Lower leg skin (tissue), 4 donors: ENCODE results near the gene CSRP1. TPM values are rescaled to one million over a fixed set of nuclear protein-coding genes. Genes with fewer than 3 reads are reported as not detected.
"Not testable (repeated sequence)": the region's sequence is repeated elsewhere in the genome, so short reads cannot be mapped to it uniquely, and the experiment has no call there.

Source experiments
- DNase-seq, 2 donors: peaks; one replicate each; pipeline ENCODE4 v3.0.0-alpha.2; 2019; ENCODE audit warnings: low spot score in 2 of 2
- H3K4me3 ChIP-seq: fragments of 200-600 bp; sonication (generic); 2 replicates; pipeline ENCODE4 v1.5.1; 2017; ENCODE audit warnings: mild to moderate bottlenecking, low read depth; ENCODE audit not compliant: poor library complexity, severe bottlenecking
- CTCF ChIP-seq, 3 donors: fragments of 450-650 bp; IDR thresholded peaks; one replicate each; pipeline ENCODE4 v1.5.1; 2016; ENCODE audit warnings: antibody characterized with exemption in 3 of 3, mild to moderate bottlenecking in 3 of 3, moderate library complexity in 2 of 3
- POLR2A ChIP-seq, 2 donors: fragments of 450-650 bp; IDR thresholded peaks; one replicate each; pipeline ENCODE4 v1.6.1; 2016 to 2017; ENCODE audit warnings: antibody characterized with exemption in 2 of 2, mild to moderate bottlenecking in 1 of 2, moderate library complexity in 1 of 2
- WGBS, 2 donors: methylation state at CpG; one replicate each; pipeline ENCODE4 v1.1.5; 2018; 5-methylcytosine and 5-hydroxymethylcytosine counted together
- intact Hi-C: fragments of 100-400 bp; cut with DNase I; formaldehyde crosslinking; loops from one replicate; pipeline ENCODE4 v1.15.0; 2023; ENCODE audit warnings: low total_unique reads
- total RNA-seq, 4 donors: library from RNA; depleted of rRNA; stranded (reverse); fragments of >200 nt; gene quantifications; one replicate each; pipeline ENCODE4 v1.1.0, GENCODE V29; 2016

Gene CSRP1
- total RNA-seq, 4 donors from 2014 or later, result 310 to 627 (median 401) TPM

GRCh38 chr1:201480231-201481003, 26.5 kb downstream of the CSRP1 start:
- TF ChIP-seq CTCF (IDR thresholded peaks at IDR 0.05) (no peak), POLR2A (IDR thresholded peaks at IDR 0.05) (peak in 1 of 2 donors; percentile 48)
- DNase-seq, result peak; percentile 83 to 98
- 5 to 6% methylated on average over 35 to 36 of the region's 37 CpGs for WGBS, 2 donors
- H3K4me3 ChIP-seq, result no peak overlapping the region
- intact Hi-C loops, result no loop called here

DNA sequence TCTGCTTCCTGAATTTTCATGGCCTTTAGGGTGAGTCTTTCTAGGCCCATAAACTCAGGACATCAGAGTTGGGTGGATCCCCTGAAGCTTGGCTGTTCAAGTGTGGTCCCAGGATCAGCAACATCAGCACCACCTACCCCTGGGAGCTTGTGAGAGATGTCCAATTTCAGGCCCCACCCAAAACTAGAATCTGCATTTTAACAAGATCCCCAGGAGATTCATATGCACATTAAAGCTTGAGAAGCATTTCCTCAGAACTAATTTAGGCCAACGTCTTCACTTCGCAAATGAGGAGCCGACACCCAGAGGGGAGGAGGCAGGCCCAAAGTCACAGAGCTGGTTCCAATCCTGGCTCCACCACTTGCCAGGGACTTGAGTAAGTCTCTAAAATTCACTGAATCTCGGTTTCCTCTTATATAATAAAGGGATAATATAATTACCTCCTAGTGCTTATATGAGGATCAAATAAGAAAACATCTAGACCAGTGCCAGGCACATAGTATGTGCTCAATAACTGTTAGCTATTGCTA, 27.7 kb downstream of the CSRP1 start:
- no peak overlapping the region for H3K4me3 ChIP-seq
- intact Hi-C loops, result no loop called here
- DNase-seq, result no peak
- 25 to 30% methylated on average over 4 of the region's 4 CpGs for WGBS, 2 donors
- TF ChIP-seq POLR2A (IDR thresholded peaks at IDR 0.05) (no peak), CTCF (IDR thresholded peaks at IDR 0.05) (no peak)

DNA sequence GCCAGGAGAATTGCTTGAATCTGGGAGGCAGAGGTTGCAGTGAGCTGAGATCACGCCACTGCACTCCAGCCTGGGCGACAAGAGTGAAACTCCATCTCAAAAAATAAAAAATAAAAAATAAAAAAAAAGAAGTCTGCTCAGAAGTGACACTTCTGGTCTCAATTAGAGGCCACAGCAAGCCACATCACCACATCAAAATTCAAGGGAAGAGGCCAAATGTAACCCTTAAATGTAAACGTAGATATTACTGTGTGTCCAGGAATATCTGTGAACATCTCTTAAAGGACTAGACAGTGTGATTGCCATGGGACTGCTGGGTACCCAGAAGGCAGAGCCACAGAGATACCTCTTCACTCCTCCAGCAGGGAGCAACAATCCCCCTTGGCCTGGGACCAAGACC, 28.3 kb downstream of the CSRP1 start:
- intact Hi-C loops, DNase-seq, H3K4me3 ChIP-seq: not testable (repeated sequence)
- 62 to 66% methylated on average over 3 of the region's 3 CpGs for WGBS, 2 donors

DNA sequence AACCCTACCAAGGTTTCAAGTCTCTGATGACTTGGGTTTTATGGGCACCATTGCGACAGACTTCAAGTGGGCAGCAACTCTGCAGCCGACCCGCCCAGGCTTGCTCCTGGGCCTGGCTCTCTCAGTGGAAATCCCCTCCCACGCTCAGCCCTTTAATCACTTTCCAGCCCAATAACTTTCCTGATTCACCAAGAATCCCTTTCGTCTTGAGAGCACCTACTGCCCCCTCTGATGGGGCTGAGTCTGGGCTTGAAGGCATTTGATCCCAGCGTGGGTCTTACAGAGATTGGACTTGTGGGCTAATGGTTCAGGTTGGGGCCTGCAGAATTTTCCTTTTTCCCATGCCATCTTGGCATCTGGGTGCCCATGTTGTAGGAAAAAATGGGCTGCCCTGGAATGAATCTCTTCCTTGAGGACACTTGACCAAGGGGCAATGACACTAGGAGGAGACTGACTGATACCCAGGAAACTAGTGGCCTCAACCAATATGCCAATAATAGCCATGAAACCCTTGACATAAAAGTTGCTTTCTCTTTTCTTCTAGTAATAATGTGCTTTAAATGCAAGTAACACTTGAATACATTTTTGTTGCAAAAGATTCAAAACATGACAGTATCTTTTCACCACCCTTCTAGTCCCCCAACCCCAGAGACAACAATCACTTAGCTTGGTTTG, 30.1 kb downstream of the CSRP1 start:
- TF ChIP-seq CTCF (IDR thresholded peaks at IDR 0.05) (no peak), POLR2A (IDR thresholded peaks at IDR 0.05) (no peak)
- H3K4me3 ChIP-seq, result no peak overlapping the region
- no peak for DNase-seq

GRCh38 chr1:201475915-201476669, 30.8 kb downstream of the CSRP1 start:
- DNase-seq, result no peak
- TF ChIP-seq CTCF (IDR thresholded peaks at IDR 0.05) (no peak), POLR2A (IDR thresholded peaks at IDR 0.05) (no peak)
- H3K4me3 ChIP-seq, result no peak overlapping the region
- intact Hi-C loops, result no loop called here
- 48 to 57% methylated on average over 8 of the region's 8 CpGs for WGBS, 2 donors

More for the DNA sequence above, 30.1 kb downstream of the CSRP1 start:
- 44 to 49% methylated on average over 6 of the region's 6 CpGs for WGBS, 2 donors
- intact Hi-C loops, result no loop called here

GRCh38 chr1:201475130-201475529, 31.8 kb downstream of the CSRP1 start:
- DNase-seq, result no peak
- WGBS, 2 donors, result 66 to 71% methylated on average over 2 of the region's 2 CpGs
- intact Hi-C loops, result no loop called here

More at GRCh38 chr1:201475130-201475529, 31.8 kb downstream of the CSRP1 start:
- TF ChIP-seq CTCF (IDR thresholded peaks at IDR 0.05), result no peak
- no peak for TF ChIP-seq POLR2A (IDR thresholded peaks at IDR 0.05)
- H3K4me3 ChIP-seq, result no peak overlapping the region
